K562 (cell line): Measurements from ENCODE around the gene RPL28. TPM values are rescaled to one million over a fixed set of nuclear protein-coding genes. Genes with fewer than 3 reads are reported as not detected.

Source experiments
- CBFB ChIP-seq: sonication (generic); formaldehyde crosslinking; IDR thresholded peaks from 2 replicates; pipeline ENCODE4 v1.4.0; 2020; ENCODE audit warnings: mild to moderate bottlenecking, missing genetic modification reagents
- CBX5 ChIP-seq: IDR thresholded peaks from 2 replicates; pipeline ENCODE4 v1.6.1; 2014; ENCODE audit warnings: low read depth, borderline replicate concordance
- DMBX1 ChIP-seq: fragments of 250-450 bp; sonication (Bioruptor Pico); IDR thresholded peaks from 2 replicates; pipeline ENCODE4 v1.8.0; 2022; ENCODE audit warnings: inconsistent platforms, mild to moderate bottlenecking, moderate library complexity, borderline replicate concordance
- ETV1 ChIP-seq: fragments of 450-650 bp; conservative IDR thresholded peaks from 2 replicates; pipeline ENCODE4 v1.6.1; 2016; ENCODE audit warnings: missing genetic modification characterization, control low read depth, low read depth, missing compliant biosample characterization
- HOXB6 ChIP-seq: fragments of 250-450 bp; sonication (Bioruptor Pico); IDR thresholded peaks from 2 replicates; pipeline ENCODE4 v1.5.1; 2022; ENCODE audit warnings: mild to moderate bottlenecking, borderline replicate concordance
- L3MBTL2 ChIP-seq: fragments of 450-650 bp; IDR thresholded peaks from 2 replicates; pipeline ENCODE4 v1.6.1; 2016; ENCODE audit warnings: mild to moderate bottlenecking, moderate library complexity
- MXI1 ChIP-seq: IDR thresholded peaks from 2 replicates; pipeline ENCODE4 v1.6.1; 2011; ENCODE audit warnings: low read depth, mild to moderate bottlenecking, improper control_type of control experiment, low read length
- MYC ChIP-seq, 2 experiments: fragments of 250-450 bp in 1 of 2; sonication (Bioruptor Pico) in 1 of 2; IDR thresholded peaks; 2 replicates each; pipeline versions ENCODE4 v1.5.1 to v1.6.1; 2012 to 2021; ENCODE audit warnings: low read depth in 2 of 2, borderline replicate concordance in 1 of 2, improper control_type of control experiment in 1 of 2, low read length in 1 of 2, mild to moderate bottlenecking in 1 of 2, moderate library complexity in 1 of 2
- NEUROD1 ChIP-seq: fragments of 150-350 bp; IDR thresholded peaks from 2 replicates; pipeline ENCODE4 v1.6.1; 2014; ENCODE audit warnings: borderline replicate concordance, low read length, low read depth; ENCODE audit not compliant: partially characterized antibody
- NFXL1 ChIP-seq: fragments of 450-650 bp; formaldehyde crosslinking; IDR thresholded peaks from 2 replicates; pipeline ENCODE4 v1.4.0; 2021; ENCODE audit warnings: mild to moderate bottlenecking
- NRF1 ChIP-seq, 2 experiments: fragments of 450-650 bp; IDR thresholded peaks in 1 of 2; conservative IDR thresholded peaks in 1 of 2; 2 replicates each; pipeline ENCODE4 v1.6.1; 2014; ENCODE audit warnings: mild to moderate bottlenecking in 2 of 2
- PBX2 ChIP-seq, 2 experiments: IDR thresholded peaks in 1 of 2; conservative IDR thresholded peaks in 1 of 2; 2 replicates each; pipeline ENCODE4 v1.6.1; 2016; ENCODE audit warnings: low read depth in 2 of 2, mild to moderate bottlenecking in 1 of 2, missing compliant biosample characterization in 1 of 2, missing genetic modification characterization in 1 of 2, moderate library complexity in 1 of 2
- POLR2A ChIP-seq: fragments of 450-650 bp; conservative IDR thresholded peaks from 2 replicates; pipeline ENCODE4 v1.6.1; 2016
- PTTG1 ChIP-seq: fragments of 450-650 bp; IDR thresholded peaks from 2 replicates; pipeline ENCODE4 v1.6.1; 2016; ENCODE audit warnings: low read depth, mild to moderate bottlenecking, missing genetic modification characterization, missing compliant biosample characterization
- SAFB ChIP-seq: fragments of 200-400 bp; formaldehyde crosslinking; IDR thresholded peaks from 2 replicates; pipeline ENCODE4 v1.6.1; 2017; ENCODE audit warnings: low read depth, low read length, borderline replicate concordance
- STAT5A ChIP-seq: IDR thresholded peaks from 2 replicates; pipeline ENCODE4 v1.6.1; 2012; ENCODE audit warnings: low read length, inconsistent platforms, borderline replicate concordance
- XRCC5 ChIP-seq: fragments of 200-400 bp; formaldehyde crosslinking; IDR thresholded peaks from 2 replicates; pipeline ENCODE4 v1.6.1; 2017; ENCODE audit warnings: low read depth, mild to moderate bottlenecking, low read length
- ZNF24 ChIP-seq: fragments of 450-650 bp; IDR thresholded peaks from 2 replicates; pipeline ENCODE4 v1.6.1; 2016
- ZNF253 ChIP-seq: fragments of 250-450 bp; sonication (Bioruptor Pico); conservative IDR thresholded peaks from 2 replicates; pipeline ENCODE4 v1.6.1; 2021; ENCODE audit warnings: mild to moderate bottlenecking
- ZNF311 ChIP-seq: fragments of 250-450 bp; sonication (Bioruptor Pico); IDR thresholded peaks from 2 replicates; pipeline ENCODE4 v1.4.0; 2020; ENCODE audit warnings: mild to moderate bottlenecking, moderate library complexity
- polyA plus RNA-seq, 8 experiments: library from polyadenylated mRNA; depleted of rRNA in 4 of 8; stranded (reverse) in 5 of 8; unstranded in 3 of 8; fragments of >200 nt; fragmentation: Nextera tagmentation in 2 of 8; fragmentation: Illumina TruSeq in 1 of 8; extraction: Ambion mirVana in 2 of 8; extraction: Trizol in 1 of 8; gene quantifications; 2 replicates each; pipeline versions ENCODE4 v1.2.1 to v1.2.3, GENCODE V29; 2011 to 2014; ENCODE audit warnings: inconsistent platforms in 1 of 8, missing spikeins in 1 of 8
- total RNA-seq, 7 experiments: library from RNA; depleted of rRNA in 6 of 7; stranded (reverse); fragments of >200 nt in 6 of 7; fragmentation: Illumina TruSeq in 2 of 7; extraction: Trizol in 2 of 7; gene quantifications; 2 replicates each; pipeline versions ENCODE4 v1.2.1 to v1.2.3, GENCODE V29; 2011 to 2021; ENCODE audit warnings: low replicate concordance in 1 of 7
- TF ChIP-seq, protein P1 (sequence below), 2 experiments: IDR thresholded peaks; 2 replicates each; pipeline ENCODE4 v1.6.1; 2012; ENCODE audit warnings: improper control_type of control experiment in 2 of 2, low read depth in 2 of 2, low read length in 2 of 2, borderline replicate concordance in 1 of 2
- TF ChIP-seq, protein P2 (sequence below): IDR thresholded peaks from 3 replicates; pipeline ENCODE4 v1.6.1; 2011; ENCODE audit warnings: borderline replicate concordance, mild to moderate bottlenecking; ENCODE audit not compliant: insufficient read length, insufficient read depth

The RPL28 gene
- total and polyA plus RNA-seq, 9 of the 15 experiments (the other 6 are each of a cell fraction or from before 2014, with no cell fraction given): 124 to 3,106 (median 622) TPM

GRCh38 chr19:55339105-55339888 lies 46.4 kb upstream of the RPL28 start, which contains the start of gene KMT5C (continued):
- TF ChIP-seq DMBX1 (CRISPR knock-in tag) (no peak), CBX5 (no peak), NEUROD1 (peak; percentile 97), ZNF311 (CRISPR knock-in tag) (no peak), ETV1 (tag) (no peak), XRCC5 (0 out of 2 replicates have a peak, but pooled peaks have one; percentile 63), NRF1 (conservative IDR thresholded peaks at IDR 0.05 in 1 of 2, IDR thresholded peaks at IDR 0.05 in 1 of 2) (peak; percentile 92 to 94), L3MBTL2 (peak; percentile 80), POLR2A (no peak; the same call in 1 of the 2 replicates), ZNF24 (no peak), CBFB (CRISPR knock-in tag) (no peak), HOXB6 (CRISPR knock-in tag) (no peak), ZNF253 (CRISPR knock-in tag) (no peak), NFXL1 (CRISPR knock-in tag) (no peak), PTTG1 (tag) (no peak), STAT5A (no peak), PBX2 (CRISPR knock-in tag; IDR thresholded peaks at IDR 0.05; ENCODE audit: low read depth) (peak; percentile 97), PBX2 (tag; conservative IDR thresholded peaks at IDR 0.05; ENCODE audit: low read depth) (peak; percentile 100), MYC (IDR thresholded peaks at IDR 0.05; ENCODE audit: low read depth, low read length) (no peak; the same call in none of the 2 replicates), MYC (CRISPR knock-in tag; IDR thresholded peaks at IDR 0.05; ENCODE audit: borderline replicate concordance, low read depth) (no peak), MXI1 (peak; percentile 83), SAFB (0 out of 2 replicates have a peak, but pooled peaks have one; percentile 26)
- TF ChIP-seq, protein P1, sequence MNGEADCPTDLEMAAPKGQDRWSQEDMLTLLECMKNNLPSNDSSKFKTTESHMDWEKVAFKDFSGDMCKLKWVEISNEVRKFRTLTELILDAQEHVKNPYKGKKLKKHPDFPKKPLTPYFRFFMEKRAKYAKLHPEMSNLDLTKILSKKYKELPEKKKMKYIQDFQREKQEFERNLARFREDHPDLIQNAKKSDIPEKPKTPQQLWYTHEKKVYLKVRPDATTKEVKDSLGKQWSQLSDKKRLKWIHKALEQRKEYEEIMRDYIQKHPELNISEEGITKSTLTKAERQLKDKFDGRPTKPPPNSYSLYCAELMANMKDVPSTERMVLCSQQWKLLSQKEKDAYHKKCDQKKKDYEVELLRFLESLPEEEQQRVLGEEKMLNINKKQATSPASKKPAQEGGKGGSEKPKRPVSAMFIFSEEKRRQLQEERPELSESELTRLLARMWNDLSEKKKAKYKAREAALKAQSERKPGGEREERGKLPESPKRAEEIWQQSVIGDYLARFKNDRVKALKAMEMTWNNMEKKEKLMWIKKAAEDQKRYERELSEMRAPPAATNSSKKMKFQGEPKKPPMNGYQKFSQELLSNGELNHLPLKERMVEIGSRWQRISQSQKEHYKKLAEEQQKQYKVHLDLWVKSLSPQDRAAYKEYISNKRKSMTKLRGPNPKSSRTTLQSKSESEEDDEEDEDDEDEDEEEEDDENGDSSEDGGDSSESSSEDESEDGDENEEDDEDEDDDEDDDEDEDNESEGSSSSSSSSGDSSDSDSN (IDR thresholded peaks at IDR 0.05; ENCODE audit: borderline replicate concordance in 1 of 2, low read depth in 2 of 2, low read length in 2 of 2): no peak
- TF ChIP-seq, protein P2, sequence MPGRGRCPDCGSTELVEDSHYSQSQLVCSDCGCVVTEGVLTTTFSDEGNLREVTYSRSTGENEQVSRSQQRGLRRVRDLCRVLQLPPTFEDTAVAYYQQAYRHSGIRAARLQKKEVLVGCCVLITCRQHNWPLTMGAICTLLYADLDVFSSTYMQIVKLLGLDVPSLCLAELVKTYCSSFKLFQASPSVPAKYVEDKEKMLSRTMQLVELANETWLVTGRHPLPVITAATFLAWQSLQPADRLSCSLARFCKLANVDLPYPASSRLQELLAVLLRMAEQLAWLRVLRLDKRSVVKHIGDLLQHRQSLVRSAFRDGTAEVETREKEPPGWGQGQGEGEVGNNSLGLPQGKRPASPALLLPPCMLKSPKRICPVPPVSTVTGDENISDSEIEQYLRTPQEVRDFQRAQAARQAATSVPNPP: no peak
